Measurements from ENCODE around the gene SHISA2.

SHISA2 gene

DNA sequence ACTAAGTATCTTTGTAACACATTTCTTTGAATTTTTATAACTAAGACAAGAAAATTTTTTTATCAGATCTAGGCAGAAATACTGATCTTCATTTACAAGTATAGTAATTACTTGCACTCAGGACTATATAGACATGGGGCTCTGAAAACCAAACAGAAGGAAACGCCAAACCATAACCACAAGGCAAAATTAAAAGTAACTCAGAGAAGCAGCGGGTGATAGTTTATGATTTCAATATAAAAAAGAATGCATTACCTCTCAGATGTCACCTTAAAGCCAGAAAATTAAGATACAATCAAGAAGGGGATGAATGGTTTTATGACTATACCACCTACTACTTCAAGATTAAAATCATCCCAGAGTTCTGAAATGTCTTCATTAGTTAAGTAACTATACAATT, 6.7 kb downstream of the SHISA2 start:
- DNase-seq (ENCODE audit: low read depth), result no peak
- H3K4me3 ChIP-seq (ENCODE audit: low read length), result no peak overlapping the region
- TF ChIP-seq, protein P1, sequence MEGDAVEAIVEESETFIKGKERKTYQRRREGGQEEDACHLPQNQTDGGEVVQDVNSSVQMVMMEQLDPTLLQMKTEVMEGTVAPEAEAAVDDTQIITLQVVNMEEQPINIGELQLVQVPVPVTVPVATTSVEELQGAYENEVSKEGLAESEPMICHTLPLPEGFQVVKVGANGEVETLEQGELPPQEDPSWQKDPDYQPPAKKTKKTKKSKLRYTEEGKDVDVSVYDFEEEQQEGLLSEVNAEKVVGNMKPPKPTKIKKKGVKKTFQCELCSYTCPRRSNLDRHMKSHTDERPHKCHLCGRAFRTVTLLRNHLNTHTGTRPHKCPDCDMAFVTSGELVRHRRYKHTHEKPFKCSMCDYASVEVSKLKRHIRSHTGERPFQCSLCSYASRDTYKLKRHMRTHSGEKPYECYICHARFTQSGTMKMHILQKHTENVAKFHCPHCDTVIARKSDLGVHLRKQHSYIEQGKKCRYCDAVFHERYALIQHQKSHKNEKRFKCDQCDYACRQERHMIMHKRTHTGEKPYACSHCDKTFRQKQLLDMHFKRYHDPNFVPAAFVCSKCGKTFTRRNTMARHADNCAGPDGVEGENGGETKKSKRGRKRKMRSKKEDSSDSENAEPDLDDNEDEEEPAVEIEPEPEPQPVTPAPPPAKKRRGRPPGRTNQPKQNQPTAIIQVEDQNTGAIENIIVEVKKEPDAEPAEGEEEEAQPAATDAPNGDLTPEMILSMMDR (conservative IDR thresholded peaks at IDR 0.05; ENCODE audit: low read length), result no peak

DNA sequence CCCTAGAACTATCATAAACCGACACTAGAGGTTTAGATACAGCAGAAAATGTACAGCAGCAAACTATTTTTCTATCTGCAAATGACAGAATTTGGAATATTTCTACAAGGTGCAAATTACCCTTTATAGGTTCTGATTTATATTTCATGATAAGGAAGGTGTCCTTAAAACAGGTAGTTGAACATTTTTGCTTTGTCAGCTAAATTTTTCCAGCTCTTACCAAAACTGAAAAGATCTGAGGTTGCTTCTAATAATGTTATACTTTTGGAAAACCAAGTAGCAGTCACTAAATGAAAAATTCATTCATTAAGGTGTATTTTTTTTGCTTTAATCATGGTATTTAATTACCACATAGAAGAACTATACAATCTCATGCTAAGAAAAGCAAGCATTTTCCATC, 9.0 kb downstream of the SHISA2 start:
- H3K4me3 ChIP-seq (ENCODE audit: low read length), result no peak overlapping the region
- TF ChIP-seq, protein P1 (conservative IDR thresholded peaks at IDR 0.05; ENCODE audit: low read length), result no peak
- no peak for DNase-seq (ENCODE audit: low read depth)

DNA sequence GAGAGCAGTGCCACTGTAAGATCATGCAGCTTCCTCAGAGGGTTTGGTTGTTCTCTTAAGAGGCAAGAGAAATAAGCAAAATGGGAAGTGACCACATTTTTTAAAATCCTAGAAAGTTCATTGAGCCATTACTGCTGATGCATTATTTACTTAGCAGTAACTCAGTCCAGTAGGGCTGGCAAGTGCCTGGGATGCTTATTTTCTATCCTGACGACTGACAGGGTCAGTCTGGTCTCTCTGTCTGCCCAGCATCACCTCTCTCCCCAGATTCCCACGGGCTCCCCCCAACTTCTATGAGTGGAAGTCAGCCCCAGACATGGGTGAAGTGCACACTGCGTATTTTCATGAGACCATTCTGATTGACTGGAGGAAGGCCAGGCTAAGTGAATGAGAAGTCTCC, 10.4 kb downstream of the SHISA2 start:
- H3K4me3 ChIP-seq (ENCODE audit: low read length), result no peak overlapping the region
- TF ChIP-seq, protein P1 (conservative IDR thresholded peaks at IDR 0.05; ENCODE audit: low read length), result no peak
- DNase-seq (ENCODE audit: low read depth), result no peak

DNA sequence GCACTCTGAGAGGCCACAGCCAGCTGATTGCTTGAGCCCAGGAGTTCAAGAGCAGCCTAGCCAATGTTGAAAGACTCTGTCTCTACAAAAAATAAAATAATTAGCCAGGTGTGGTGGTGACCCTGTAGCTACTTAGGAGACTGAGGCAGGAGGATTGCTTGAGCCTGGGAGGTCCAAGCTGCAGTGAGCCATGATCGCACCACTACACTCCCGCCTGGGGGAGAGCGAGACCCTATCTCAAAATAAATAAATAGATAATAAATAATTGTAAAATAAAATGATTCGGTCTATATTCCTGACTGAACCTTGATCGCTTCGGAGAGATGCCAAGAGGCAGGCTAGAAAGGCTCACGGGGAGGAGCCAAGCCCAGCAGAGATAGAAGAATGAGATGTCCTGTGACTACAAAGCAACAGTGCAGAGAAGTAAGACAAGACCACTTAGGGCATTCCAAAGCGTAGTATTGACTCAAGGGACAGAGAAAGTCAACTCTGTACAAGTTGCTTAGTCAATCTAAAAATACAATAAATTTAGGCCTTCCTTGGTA, 12.8 kb downstream of the SHISA2 start:
- TF ChIP-seq, protein P1 (conservative IDR thresholded peaks at IDR 0.05; ENCODE audit: low read length), result no peak
- DNase-seq (ENCODE audit: low read depth), result no peak
- H3K4me3 ChIP-seq (ENCODE audit: low read length), result no peak overlapping the region

DNA sequence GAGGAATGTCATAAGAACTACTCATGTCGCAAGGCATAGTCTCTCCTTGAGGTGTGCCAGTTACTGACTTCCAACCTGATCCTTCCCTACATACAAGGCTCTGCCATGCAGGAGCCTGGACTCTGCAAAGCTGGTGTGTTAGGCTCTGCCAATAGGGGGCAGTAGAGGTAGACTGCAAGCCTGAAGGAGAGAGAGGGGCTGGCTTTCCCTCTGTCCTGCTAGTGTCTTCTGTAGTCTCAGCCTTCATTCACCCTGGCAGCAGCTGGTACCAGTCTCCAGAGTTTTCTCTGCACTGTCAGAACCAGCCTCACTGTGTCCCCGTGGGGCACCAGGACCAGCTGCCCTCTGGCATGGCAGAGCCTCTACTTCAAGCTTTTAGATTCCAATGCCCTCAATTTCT, 14.5 kb downstream of the SHISA2 start:
- no peak overlapping the region for H3K4me3 ChIP-seq (ENCODE audit: low read length)
- DNase-seq (ENCODE audit: low read depth), result no peak
- TF ChIP-seq, protein P1 (conservative IDR thresholded peaks at IDR 0.05; ENCODE audit: low read length), result peak; percentile 47

DNA sequence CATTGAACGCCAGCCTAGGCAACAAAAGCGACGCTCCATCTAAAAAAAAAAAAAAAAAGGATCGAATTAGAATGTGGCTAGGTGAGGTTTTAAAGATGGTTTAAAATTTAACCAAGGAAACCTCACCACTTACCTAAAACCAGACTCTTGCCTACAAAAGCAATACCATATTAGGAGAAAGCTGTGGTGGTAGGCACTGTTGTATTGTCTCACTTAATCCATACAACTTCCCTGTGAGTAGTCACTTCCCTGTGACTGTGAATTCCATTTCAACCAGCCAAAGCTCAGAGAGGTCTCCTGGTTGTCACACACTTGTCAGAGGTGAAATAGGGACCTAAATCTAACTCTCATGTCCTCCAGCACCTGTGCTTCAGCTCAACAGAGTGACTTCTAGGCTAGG, 15.4 kb downstream of the SHISA2 start:
- no peak overlapping the region for H3K4me3 ChIP-seq (ENCODE audit: low read length)
- TF ChIP-seq, protein P1 (conservative IDR thresholded peaks at IDR 0.05; ENCODE audit: low read length), result no peak

DNA sequence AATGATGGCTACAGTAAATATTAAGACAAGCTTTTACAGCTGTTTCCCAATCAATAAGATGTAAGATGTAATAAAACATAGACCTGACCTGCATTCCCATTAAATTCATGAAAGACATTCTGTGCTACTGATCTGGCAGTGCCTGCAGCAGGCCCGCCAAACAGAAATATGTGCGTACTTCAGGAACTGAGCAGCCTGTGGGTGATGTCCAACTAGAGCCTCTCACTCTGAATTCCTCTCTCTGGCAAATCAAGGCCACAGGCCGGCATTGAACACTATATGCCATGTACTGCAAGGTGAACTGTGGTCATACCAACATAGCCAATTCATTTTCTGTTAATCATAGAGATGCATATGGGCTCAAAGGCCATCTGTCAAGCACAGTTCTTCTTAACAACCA, 17.8 kb downstream of the SHISA2 start:
- DNase-seq (ENCODE audit: low read depth), result no peak
- no peak overlapping the region for H3K4me3 ChIP-seq (ENCODE audit: low read length)
- TF ChIP-seq, protein P1 (conservative IDR thresholded peaks at IDR 0.05; ENCODE audit: low read length), result no peak

More for the DNA sequence above, 15.4 kb downstream of the SHISA2 start:
- DNase-seq (ENCODE audit: low read depth), result no peak

All from AG10803 (cell line).